Measurements from ENCODE around the gene CIB4.

DNA sequence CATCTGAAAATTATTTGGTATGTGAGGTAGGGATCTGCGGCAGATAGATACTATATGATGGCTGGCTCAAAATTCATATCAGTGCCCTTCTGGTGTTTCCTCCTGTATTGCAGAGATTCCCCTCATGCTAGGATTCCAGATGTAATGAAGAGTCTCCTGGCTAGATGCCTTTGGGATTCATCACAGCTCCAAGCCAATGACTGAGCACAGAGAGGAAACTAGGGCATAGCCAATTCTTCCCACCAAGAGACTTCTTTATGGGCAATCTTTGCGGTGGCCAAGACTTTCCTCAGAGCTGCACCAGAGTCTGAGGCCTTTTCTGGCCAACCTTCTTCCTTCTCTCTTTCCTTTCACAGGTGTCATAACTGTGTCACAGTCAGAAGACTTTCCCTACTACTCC, 25.5 kb upstream of the CIB4 start:
- TF ChIP-seq POLR2AphosphoS5 (IDR thresholded peaks at IDR 0.05) (no peak), POLR2A (IDR thresholded peaks at IDR 0.05) (no peak)
- TF ChIP-seq, protein P1, sequence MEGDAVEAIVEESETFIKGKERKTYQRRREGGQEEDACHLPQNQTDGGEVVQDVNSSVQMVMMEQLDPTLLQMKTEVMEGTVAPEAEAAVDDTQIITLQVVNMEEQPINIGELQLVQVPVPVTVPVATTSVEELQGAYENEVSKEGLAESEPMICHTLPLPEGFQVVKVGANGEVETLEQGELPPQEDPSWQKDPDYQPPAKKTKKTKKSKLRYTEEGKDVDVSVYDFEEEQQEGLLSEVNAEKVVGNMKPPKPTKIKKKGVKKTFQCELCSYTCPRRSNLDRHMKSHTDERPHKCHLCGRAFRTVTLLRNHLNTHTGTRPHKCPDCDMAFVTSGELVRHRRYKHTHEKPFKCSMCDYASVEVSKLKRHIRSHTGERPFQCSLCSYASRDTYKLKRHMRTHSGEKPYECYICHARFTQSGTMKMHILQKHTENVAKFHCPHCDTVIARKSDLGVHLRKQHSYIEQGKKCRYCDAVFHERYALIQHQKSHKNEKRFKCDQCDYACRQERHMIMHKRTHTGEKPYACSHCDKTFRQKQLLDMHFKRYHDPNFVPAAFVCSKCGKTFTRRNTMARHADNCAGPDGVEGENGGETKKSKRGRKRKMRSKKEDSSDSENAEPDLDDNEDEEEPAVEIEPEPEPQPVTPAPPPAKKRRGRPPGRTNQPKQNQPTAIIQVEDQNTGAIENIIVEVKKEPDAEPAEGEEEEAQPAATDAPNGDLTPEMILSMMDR (IDR thresholded peaks at IDR 0.05), result no peak

All from prostate gland (tissue), 2 donors.